22Rv1 (cell line): Measurements from ENCODE around the gene ILF3.

Experiments used
- ZFX ChIP-seq: fragments of 450-650 bp; IDR thresholded peaks from 2 replicates; pipeline ENCODE4 v1.6.1; 2017; ENCODE audit warnings: antibody characterized with exemption, borderline replicate concordance
- TF ChIP-seq, protein P1 (sequence below): fragments of 450-650 bp; IDR thresholded peaks from 2 replicates; pipeline ENCODE4 v1.5.1; 2017; ENCODE audit warnings: mild to moderate bottlenecking

DNA sequence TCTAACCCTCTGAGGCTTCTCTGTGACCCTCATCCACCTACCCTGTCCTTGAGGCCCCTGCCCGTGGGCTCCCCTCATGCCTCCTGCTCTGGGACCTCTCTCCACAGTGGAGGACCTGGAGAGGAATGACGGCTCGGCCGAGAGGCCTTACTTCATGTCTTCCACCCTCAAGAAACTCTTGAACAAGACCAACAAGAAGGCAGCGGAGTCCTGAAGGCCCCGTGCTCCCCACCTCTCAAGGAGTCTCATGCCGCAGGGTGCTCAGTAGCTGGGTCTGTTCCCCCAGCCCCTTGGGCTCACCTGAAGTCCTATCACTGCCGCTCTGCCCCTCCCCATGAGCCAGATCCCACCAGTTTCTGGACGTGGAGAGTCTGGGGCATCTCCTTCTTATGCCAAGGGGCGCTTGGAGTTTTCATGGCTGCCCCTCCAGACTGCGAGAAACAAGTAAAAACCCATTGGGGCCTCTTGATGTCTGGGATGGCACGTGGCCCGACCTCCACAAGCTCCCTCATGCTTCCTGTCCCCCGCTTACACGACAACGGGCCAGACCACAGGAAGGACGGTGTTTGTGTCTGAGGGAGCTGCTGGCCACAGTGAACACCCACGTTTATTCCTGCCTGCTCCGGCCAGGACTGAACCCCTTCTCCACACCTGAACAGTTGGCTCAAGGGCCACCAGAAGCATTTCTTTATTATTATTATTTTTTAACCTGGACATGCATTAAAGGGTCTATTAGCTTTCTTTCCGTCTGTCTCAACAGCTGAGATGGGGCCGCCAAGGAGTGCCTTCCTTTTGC is 10.8 kb upstream of the ILF3 start:
- TF ChIP-seq, protein P1, sequence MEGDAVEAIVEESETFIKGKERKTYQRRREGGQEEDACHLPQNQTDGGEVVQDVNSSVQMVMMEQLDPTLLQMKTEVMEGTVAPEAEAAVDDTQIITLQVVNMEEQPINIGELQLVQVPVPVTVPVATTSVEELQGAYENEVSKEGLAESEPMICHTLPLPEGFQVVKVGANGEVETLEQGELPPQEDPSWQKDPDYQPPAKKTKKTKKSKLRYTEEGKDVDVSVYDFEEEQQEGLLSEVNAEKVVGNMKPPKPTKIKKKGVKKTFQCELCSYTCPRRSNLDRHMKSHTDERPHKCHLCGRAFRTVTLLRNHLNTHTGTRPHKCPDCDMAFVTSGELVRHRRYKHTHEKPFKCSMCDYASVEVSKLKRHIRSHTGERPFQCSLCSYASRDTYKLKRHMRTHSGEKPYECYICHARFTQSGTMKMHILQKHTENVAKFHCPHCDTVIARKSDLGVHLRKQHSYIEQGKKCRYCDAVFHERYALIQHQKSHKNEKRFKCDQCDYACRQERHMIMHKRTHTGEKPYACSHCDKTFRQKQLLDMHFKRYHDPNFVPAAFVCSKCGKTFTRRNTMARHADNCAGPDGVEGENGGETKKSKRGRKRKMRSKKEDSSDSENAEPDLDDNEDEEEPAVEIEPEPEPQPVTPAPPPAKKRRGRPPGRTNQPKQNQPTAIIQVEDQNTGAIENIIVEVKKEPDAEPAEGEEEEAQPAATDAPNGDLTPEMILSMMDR, result no peak
- no peak for TF ChIP-seq ZFX
